Activated T-cell treated with anti-CD3 and anti-CD28 coated beads, Interleukin-2, amount 50 U/mL, for 48 hours (primary cell): ENCODE data around the gene GJA9.
"Not testable (repeated sequence)": the region's sequence is repeated elsewhere in the genome, so short reads cannot be mapped to it uniquely, and the experiment has no call there.

ENCODE experiments used
- DNase-seq, 2 experiments: peaks; one replicate each; pipeline ENCODE4 v3.0.0-alpha.2; 2020

The GJA9 gene

DNA sequence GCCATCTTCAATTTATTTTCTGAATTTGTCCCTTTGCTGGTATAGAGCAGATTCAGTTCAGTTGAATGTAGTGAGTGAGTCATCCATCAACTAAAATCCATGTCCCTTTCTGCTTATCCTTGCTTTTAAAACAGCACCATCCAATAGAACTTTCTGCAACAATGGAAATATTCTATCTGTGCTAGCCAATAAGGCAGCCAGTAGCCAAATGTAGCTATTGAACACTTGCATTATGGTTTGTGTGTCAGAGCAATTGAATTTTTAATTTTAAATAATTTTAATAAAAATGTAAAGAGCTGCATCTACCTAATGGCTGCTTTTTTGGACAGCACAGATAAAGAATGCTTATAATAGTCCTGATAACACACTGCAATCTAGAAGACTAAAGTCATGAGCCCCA is at the start of gene GJA9:
TSS of gene GJA9 (minus strand) at position 101 of the 400 bp plus-strand sequence. CDS start 5,489 bp downstream, outside the sequence.
- DNase-seq: no peak

DNA sequence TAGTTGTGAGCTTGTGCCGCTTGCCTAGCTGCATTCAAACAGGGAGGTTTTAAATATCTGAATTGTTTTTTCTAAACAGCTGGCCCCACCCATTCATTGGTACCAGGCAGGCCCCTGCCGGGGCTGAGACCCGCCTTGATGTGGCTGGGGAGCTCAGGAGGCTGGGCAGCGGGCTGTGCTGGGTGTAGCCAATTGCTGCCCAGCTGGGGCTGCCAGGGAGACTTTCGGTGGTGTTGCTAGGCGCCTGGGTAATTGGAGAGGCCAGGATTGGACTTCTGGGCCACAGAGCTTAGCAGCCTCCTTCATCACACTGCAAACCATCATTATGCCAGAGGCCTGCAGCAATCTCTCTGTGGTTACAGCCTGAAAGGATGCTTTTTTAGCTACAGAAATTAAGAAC is 48.1 kb upstream of the GJA9 start:
- DNase-seq: no peak

DNA sequence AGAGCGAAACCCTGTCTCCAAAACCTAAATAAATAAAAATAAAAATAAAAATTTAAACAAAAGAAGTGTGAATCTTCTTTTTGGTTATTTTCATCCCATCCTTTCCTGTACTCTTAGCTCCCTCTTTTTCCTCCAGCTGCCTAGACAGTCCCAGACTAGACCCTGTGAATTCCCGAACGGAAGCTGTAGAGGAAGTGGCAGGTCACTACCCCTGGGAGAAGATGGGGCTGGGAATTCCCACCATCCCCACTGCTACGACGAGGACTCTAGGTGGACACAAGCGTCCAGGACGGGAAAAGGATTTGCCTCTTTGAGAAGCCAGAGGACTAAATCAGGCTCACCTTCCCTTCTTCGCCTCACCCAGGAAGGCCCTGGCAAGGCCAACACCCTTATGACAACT is 47.7 kb upstream of the GJA9 start:
- DNase-seq: no peak

DNA sequence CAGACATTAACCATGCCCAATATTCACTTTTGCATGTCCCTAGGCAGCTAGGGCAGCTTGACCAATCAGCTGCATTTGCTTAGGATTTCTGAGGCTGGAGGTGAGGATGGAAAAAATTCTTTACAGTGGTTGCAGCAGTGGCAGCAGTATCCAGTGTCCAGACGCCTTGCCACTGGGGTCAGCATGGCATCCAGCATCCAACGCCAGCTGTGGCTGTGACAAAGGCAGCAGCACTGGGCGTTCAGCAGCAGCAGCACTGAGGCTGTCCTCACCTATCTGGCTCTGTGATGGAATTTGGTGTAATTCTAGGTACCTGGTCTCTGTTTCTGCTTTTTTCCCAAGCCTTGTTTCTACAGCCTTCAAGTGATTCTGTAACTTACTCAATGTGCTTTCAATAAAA is 44.7 kb upstream of the GJA9 start:
- no peak for DNase-seq

DNA sequence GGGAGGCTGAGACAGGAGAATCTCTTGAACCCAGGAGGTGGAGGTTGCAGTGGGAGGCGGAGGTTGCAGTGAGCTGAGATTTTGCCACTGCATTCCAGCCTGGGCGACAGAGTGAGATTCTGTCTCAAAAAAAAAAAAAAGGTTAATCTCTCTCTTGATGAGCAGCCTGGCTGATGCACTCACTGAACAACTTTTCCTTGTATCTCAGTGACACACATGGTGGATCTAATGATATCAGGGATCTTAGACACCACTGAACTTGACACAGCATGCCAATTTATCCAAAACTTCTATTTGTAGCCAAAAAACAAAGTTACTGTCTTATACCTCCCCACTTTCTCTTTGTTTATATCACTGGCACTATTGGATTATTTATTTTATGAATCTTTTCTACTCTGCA is 44.0 kb upstream of the GJA9 start:
- no peak for DNase-seq

DNA sequence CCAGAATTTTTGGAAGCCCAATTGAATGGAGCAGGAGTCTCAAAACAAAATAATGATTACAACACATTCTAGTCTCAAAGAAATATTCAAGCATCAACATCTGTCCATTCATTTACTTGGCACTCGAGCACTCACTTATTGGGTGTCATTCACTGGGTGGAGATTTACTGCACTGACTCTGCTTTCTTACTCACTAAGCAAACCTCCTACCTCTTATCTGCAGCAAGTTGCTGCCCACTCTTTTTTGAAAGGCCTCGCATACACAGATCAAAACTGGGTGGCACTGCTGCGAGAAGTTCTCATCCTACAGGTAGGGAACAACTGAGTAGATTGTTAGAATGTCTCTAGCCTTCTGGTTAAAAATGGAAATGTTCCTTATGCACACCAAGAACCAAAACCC is 42.2 kb upstream of the GJA9 start:
- peak in 1 of 2 experiments; percentile 39 for DNase-seq

DNA sequence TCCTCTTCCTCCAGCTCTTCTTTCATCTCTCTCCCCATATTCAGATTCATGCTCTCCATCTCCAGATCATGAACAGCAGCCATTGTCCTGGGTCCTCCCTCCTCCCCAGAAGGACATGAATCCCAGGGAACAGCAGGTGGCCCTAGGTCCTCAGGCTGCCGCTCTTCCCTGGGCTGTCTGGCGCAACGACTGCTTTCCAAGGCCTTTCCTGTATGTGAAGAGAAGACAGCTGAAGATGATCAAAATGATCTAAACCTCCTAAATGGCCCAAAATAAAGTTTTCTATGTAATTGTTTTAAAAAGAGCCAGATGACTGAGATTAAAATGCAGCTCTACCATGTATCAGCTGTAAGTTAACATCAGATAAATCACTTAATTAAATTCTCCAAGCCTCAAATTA is 37.7 kb upstream of the GJA9 start:
- no peak for DNase-seq

DNA sequence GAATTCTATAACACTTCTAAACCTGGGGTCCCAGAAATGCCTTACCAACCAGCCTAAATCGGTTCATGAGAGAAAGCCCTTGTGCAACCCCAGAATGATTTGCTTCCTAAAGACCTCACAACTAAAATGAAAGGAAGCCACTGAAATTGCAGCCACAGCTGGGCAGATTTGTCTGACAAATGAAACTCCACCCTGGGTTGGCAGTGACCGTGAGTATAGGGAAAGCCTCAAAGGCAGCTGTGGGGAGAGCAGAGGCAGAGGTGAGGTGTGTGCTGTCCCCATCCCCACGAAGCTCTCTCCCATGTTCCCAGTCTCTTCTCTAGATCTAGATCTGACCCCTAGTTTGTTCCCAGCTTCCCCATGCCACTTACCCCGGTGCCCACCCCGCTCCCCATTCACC is 37.2 kb upstream of the GJA9 start:
- no peak for DNase-seq

DNA sequence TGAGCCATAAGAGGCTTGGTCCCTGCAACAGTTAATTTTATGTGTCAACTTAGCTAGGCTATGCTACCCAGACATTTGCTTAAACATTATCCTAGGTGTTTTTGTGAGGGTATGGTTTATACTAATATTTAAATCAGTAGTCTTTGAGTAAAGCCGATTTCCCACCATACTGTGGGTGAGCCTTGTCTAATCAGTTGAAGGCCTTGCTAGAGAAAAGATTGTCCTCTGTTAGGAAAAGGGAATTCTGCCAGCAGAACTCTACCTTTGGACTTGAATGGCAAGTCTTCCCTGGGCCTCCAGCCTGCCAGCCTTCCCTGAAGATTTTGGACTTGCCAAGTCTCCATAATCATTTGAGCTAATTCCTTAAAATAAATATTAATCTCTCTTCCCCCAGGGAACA is 36.4 kb upstream of the GJA9 start:
- DNase-seq: no peak

DNA sequence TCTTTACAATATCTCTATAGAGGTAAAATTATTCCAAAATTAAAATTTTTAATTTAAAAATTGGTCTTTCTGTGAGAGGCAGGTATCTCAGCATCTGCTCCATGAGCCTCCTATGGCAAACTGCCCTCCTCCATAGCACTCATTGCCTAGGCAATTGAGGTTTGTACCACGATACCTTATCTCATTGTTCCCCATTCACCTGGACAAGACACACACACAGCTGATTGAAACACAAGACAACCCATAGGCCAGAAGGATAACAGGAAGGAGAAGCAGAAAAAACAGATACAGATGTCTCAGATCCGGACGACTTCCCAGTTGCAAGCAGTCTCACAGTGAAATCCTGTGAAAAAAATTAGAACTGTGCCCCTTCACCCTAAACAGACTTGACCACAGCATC is 36.0 kb upstream of the GJA9 start:
- no peak for DNase-seq

DNA sequence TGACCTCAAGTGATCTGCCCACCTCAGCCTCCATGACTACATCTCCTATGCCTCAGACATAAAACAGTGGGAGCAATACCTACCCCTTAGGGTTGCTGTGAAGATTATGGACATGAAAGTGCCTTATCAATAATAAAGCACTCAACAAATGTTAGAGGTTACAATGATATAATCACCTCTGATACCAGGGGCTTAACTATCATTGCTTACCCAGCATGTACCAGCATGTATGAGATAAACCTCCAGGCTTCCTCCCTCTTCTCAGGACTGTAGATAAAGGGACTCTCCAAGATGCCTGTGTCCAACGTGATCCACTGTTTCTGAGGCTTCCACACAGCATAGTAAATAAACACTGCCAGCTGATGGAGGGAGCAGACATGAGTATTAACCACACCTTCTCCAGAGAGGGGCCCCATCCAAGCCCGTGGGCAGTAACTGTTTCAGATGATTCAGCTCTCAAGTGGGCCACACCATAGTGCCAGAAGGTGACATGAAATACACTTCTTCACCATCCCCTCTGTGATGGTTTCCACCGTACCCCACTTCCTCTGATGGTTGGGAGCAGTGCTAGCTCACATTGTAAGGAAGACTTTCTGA is 34.1 kb upstream of the GJA9 start:
- peak; percentile 51 to 53 for DNase-seq

DNA sequence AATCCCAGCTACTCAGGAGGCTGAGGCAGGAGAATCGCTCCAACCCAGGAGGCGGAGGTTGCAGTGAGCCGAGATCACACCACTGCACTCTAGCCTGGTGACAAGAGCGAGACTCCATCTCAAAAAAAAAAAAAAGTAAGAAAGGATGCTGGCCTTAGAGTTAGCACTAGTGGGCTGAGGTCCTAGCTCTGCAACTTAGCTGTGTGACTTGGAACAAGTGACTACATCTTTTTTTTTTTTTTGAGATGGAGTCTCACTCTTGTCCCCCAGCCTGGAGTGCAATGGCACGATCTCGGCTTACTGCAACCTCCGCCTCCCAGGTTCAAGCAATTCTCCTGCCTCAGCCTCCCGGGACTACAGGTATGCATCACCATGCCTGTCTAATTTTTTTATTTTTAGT is 33.5 kb upstream of the GJA9 start:
- not testable (repeated sequence) for DNase-seq

DNA sequence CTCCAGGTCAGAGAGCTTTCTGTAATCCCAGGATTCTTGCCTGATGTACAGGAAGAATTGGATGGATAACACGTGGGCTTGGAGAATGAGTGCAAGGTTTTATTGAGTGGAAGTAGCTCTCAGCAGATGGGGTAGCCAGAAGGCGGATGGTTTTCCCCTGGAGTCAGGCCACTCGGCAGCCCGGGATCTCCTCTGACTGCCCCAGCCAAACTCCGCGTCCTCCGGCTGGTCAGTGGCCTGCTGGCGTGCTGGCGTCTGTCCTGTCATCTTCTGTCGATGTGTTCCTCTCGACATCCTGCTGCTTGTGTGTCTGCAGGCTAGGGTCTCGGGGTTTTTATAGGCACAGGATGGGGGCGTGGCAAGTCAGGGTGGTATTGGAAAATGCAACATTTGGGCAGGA is 27.4 kb upstream of the GJA9 start:
- no peak for DNase-seq

DNA sequence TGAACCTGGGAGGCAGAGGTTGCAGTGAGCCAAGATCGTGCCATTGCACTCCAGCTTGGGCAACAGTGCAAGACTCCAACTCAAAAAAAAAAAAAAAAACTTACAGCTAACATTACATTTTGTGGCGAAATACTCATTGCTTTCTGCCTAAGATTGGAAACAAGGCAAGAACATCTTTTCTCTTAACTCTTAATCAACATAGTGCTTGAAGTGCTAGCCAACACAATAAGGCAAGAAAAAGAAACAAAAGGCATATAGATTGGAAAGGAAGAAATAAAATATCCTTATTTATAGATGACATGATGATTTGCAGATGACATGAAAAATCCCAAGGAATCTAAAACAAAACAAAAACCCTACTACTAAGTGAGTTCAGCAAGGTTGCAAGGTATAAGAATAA is 24.6 kb upstream of the GJA9 start:
- DNase-seq: no peak

DNA sequence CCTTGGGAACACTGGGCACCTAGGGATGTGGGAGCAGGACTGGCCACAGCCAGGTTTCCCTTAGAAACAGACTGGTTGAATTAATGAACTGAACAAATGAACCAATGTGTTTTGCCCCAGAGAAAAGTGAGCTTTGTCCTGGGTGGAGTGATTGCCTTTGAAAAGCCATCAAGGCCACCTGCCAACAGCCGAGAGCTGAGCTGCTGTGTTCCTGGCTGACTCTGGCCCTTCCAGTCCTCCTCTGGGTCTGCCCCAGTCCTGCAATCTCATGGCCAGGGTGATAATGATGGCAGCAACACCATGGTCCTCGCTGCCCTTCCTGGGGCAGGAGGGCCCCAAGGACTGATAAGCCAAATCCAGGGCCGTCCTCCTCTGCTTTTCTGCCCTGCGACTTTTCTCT is 18.2 kb upstream of the GJA9 start:
- DNase-seq: no peak

DNA sequence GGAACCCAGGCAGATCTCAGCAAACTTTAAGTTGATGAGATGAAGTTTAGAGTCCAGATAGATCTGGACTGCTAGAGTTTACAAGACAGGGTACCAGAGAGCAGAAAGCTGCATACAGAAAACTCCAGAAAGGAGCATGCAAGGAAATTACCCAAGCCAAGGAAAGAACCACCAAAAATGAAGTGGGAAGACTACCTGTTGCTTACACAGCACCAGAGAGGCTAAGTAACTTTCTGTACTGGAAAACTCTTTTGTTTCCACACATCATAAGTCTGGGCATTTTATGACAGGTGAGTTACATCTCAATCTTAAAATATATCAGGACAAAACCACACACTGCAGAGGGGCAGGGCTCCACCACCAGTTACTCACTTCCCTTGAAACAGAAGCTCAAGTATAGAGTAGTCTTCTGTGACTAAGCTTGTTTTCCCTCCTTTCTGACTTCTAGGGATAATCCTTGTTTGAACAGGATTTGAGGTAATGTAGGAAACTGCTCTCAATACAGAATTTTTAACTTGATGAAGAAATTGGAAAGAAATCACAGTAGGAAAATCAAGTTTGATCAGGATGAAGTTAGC is 17.4 kb upstream of the GJA9 start:
- DNase-seq: no peak

DNA sequence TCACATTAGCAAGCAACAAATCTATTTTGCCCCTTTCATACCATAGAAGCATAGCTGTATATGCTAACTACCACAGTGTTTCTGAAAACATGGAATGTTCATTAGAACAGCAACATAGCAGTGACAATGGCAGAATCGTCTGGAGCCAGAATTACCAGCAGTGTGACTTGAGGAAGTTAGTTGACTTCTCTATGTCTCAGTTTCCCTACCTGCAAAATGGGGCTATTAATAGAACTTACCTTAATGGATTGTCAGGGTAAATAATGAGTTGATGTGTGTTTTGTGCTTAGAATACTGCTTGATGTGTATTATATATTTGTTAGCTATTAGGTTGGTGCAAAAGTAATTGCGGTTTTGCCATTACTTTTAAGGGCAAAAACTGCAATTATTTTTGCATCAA is 14.8 kb upstream of the GJA9 start:
- DNase-seq: no peak

DNA sequence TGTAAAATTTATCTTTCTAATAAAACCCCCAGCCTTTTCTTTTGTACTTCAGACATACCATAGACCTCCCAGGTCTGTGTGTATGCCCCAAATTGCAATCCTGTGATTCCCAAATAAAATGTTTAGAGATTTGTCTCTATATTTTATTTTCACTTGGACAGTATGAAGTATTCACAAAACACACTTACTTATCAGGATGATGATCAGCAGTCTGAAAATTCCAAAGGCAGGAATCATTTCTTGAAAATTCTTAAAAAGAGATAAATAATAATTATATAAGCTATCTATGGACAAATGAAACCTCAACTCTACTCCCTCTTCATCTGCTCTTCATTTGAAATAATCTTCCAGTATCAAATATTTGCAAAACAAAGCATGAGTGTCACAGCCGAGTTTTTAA is 11.6 kb upstream of the GJA9 start:
- DNase-seq: no peak

DNA sequence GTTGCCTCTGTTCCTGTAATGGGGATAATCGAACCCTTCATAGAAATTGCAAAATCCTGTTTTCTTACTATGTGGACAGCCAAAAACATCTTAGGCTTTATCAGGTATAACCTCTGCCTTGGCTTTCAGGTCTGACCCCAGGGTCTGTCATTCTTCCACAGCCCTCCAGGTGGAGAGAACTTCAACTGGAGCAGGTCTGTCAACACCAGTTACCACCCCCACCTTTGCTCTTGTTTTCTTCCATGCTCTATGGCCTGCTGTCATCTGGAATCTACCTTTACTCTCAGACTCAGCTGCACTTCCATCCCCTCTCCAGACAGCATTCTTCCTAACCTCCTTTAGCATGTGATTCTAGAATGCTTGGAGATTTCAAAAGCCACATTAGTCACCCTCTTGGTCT is 10.4 kb upstream of the GJA9 start:
- DNase-seq: no peak

DNA sequence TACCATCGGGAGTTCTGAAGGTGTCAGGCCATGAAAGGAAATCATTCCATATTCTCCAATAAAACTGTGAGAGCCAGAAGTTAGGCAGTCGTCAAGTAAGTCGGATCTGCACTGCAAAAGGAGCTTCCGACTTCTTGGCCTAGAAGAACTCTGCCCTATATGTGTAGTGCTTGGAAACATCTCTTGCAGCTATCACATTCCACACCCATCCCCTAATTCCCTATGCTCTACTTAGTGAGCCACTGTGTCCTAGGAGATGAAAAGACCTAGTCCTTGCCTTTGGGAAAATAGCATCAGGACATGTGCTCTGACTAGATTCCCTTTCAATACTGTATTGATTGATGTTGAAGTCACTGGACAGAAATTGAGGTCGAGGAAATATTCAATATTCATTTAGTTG is 8.2 kb upstream of the GJA9 start:
- no peak for DNase-seq

DNA sequence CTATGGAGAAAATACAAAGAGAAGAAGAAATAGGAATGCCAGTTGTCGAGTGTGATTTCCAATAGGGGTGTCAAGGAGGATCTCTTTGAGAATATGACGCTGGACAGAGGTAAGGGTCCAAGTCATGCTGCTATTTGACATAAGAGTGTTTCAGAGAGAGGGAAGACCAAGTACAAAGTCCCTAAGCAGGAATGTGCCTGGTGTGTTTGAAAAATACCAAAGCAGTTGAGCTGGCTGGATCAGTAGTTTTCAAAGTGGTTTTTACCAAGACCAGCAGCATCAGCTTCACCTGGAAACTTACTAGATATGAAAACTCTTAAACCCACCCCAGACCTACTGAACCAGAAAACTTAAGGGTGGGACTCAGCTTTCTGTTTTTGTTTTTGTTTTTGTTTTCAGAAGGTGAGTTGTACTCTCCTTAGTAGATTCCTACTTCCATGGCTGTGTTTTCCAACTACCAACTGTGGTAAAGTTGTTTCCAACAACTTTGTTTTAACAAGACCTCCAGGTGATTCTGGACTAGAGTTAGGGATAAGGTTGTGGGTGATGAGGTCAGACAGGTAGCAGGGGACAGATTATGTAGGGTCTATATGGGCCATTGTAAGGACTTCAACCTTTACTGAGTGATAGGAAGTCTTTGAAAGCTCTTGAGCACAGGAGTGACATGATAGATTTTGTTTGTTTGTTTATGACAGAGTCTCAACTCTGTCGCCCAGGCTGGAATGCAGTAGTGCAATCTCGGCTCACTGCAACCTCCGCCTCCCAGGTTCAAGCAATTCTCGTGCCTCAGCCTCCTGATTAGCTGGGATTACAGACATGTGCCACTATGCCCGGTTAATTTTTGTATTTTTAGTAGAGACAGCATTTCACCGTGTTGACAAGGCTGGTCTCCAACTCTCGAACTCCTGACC is 7.3 kb upstream of the GJA9 start:
- no peak for DNase-seq

DNA sequence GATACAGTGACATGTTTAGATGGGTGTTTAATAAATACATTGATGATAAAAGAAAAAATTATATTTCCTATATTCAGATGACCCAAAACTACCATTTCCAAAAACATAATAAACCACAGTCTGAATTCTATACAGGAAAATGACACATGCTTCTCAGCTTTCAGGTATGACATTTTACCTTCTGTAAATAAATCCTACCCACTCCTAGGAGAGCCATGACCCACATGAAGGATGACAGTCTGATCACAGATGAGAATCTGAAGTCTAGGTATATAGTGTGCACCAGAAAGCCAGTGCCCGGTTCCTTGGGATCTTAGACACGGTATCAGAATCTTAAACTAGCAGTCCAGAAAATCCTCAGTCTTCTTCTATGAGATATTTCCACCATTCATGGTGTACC is 3.7 kb upstream of the GJA9 start:
- no peak for DNase-seq

DNA sequence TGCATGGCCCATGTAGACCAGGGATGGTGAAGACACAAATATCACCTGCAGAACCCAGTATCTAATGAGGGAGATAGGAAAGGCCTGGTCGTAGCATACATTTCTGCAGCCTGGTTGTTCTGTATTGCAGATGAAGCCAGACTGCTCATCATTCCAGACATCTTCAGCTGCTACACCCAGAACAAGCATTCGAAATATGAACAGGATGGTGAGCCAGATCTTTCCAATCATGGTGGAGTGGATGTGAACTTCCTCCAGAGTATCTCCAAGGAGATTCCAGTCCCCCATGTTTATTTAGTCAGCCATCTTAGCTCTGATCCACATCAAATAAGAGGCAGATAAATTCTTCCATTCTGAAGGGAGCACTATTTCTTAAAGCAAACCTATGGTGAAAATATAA is 5.6 kb downstream of the GJA9 start:
- no peak for DNase-seq
